PFSK-1 (cell line): ENCODE data around the gene ABCA7.

Experiments
- FOXP2 ChIP-seq: optimal IDR thresholded peaks from 2 replicates; pipeline ENCODE3; 2011; ENCODE audit warnings: borderline replicate concordance, control low read depth, inconsistent platforms; ENCODE audit not compliant: insufficient read depth; ENCODE audit errors: extremely low read length, extremely low read depth
- POLR2AphosphoS5 ChIP-seq: IDR thresholded peaks from 2 replicates; pipeline ENCODE4 v1.6.1; 2012; ENCODE audit warnings: low read depth, mild to moderate bottlenecking, control low read depth, low read length, moderate library complexity
- SIN3A ChIP-seq: IDR thresholded peaks from 2 replicates; pipeline ENCODE4 v1.6.1; 2012; ENCODE audit warnings: mild to moderate bottlenecking, low read length, moderate library complexity, borderline replicate concordance; ENCODE audit not compliant: insufficient read depth
- TAF1 ChIP-seq: IDR thresholded peaks from 2 replicates; pipeline ENCODE4 v1.6.1; 2012; ENCODE audit warnings: low read length, control low read depth, borderline replicate concordance; ENCODE audit not compliant: insufficient read depth
- TF ChIP-seq, protein P1 (sequence below), 2 experiments: IDR thresholded peaks; 2 replicates each; pipeline versions ENCODE4 v1.6.1 to v1.8.0; 2011 to 2012; ENCODE audit warnings: low read depth in 2 of 2, low read length in 2 of 2, control low read depth in 1 of 2, inconsistent platforms in 1 of 2, mild to moderate bottlenecking in 1 of 2, moderate library complexity in 1 of 2; ENCODE audit not compliant: insufficient read depth in 1 of 2

The ABCA7 gene

DNA sequence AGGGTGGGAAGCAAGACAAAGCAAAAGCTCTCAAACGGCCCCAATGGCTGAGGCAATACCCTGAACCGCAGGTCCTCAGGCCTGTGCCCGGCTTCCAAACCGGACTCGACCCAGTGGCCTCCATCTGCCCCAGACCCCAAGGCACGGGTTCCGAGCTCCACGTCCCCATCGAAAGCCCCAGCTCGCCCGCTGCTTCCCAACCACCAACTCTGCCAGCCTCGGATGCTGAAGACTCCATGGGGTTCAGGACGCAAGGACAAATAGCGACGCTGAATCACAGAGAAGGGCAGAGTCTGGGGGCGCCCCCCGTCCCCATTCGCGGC is 54.7 kb downstream of the ABCA7 start:
- TF ChIP-seq POLR2AphosphoS5 (no peak), FOXP2 (no peak)
- TF ChIP-seq, protein P1, sequence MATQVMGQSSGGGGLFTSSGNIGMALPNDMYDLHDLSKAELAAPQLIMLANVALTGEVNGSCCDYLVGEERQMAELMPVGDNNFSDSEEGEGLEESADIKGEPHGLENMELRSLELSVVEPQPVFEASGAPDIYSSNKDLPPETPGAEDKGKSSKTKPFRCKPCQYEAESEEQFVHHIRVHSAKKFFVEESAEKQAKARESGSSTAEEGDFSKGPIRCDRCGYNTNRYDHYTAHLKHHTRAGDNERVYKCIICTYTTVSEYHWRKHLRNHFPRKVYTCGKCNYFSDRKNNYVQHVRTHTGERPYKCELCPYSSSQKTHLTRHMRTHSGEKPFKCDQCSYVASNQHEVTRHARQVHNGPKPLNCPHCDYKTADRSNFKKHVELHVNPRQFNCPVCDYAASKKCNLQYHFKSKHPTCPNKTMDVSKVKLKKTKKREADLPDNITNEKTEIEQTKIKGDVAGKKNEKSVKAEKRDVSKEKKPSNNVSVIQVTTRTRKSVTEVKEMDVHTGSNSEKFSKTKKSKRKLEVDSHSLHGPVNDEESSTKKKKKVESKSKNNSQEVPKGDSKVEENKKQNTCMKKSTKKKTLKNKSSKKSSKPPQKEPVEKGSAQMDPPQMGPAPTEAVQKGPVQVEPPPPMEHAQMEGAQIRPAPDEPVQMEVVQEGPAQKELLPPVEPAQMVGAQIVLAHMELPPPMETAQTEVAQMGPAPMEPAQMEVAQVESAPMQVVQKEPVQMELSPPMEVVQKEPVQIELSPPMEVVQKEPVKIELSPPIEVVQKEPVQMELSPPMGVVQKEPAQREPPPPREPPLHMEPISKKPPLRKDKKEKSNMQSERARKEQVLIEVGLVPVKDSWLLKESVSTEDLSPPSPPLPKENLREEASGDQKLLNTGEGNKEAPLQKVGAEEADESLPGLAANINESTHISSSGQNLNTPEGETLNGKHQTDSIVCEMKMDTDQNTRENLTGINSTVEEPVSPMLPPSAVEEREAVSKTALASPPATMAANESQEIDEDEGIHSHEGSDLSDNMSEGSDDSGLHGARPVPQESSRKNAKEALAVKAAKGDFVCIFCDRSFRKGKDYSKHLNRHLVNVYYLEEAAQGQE (IDR thresholded peaks at IDR 0.05; ENCODE audit: insufficient read depth in 1 of 2, low read depth in 2 of 2, low read length in 2 of 2) = no peak

DNA sequence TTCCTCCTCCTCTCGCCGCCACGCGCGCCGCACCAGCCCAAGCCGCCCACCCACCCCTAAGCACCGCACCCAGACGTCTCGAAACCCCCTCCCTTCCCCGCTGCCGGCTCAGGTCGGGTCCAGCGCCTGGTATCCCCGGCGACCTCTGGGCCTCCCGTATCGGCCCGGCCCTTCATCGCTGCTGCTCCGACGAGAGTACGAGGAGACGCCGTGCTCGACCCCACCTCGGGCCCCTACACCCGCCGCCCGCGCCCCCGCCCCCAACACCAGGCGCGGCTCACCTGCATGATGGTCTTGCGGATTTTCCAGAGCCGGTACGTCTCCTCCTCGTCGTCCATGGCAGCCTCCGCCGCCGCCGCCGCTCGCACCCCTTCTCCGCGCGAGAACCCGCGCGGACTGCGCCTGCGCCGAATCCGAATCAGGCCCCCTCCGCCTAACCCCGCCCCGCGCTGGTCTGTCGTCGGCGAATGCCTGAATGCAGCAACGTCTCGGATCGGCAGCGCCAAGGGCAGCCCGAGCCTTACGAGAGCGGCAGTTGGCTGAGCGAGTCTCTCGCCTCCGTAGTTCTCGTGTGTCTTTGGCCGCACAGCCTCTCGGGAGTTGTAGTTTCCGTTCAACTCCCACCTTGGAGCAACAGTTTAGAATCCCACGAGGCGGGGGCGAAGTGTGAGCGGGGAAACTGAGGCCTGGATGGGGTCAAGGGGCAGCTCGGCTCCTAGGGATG is 55.2 kb downstream of the ABCA7 start, which contains the start of gene POLR2E:
Gene POLR2E (minus strand): TSS at position 398 of the 724 bp plus-strand sequence. CDS start 60 bp downstream, at position 338.
- TF ChIP-seq FOXP2 (peak; percentile 89), POLR2AphosphoS5 (peak; percentile 84), SIN3A (no peak), TAF1 (peak; percentile 27; the same call in 1 of the 2 replicates)

DNA sequence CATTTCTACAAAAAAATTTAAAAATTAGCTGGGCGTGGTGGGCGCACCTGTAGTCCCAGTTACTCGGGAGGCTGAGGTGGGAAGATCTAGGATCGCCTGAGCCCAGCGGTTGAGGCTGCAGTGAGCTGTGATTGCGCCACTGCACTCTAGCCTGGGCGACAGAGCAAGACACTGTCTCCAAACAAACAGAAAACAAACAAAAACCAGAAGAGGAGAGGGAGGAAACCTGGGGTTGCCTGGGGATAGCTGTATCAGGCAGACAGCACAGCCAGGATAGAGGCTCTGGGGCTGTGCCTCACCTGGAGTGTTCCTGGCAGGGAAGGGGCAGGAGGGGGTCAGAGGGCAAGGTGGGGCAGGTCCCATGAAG is 57.9 kb downstream of the ABCA7 start:
- TF ChIP-seq TAF1 = no peak
- TF ChIP-seq FOXP2 = no peak
- TF ChIP-seq SIN3A = no peak
- TF ChIP-seq, protein P1 (IDR thresholded peaks at IDR 0.05; ENCODE audit: insufficient read depth in 1 of 2, low read depth in 2 of 2, low read length in 2 of 2) = no peak
- no peak for TF ChIP-seq POLR2AphosphoS5

DNA sequence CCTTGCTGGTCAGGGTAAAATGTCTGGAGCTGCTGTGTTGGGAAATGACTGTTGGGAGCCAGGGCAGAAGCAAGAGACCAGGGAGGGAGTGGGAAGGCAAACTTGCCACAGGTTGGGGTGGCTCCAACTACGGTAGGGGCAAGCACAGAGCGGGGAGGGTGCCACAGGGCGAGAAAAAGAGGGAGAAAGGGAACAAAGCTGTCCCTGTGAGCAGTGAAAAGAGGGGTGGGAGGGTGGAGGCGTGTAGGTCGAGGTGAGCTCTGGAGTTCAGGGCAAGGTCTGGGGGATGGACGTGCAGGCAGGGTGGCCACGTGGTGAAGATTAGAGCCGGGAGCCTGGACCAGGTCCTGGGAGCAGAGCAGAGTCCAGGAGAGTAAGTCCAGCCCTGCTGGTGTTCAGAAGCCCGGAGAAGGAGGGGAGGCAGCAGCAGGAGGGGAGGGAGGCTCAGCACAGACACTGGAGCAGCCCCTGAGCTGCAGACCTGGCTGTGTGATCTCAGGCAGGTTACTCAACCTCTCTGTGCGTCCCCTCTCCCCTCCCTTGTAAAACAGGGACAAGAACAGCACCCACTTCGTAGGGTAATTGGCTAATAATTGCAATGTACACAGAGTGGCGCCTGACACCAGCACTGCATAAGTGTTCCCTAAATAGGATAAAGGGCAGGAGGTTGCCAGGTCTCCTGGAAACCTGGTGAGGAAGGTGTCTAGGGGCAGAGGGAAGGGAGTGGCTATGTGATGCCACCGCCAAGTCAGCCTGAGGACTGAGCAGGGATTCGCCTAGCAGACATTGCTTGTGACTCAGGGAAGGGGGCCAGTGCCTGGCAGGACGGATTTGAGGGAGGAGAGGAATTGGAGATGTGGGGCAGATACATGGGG is 58.5 kb downstream of the ABCA7 start:
- no peak for TF ChIP-seq FOXP2
- TF ChIP-seq TAF1 = no peak
- no peak for TF ChIP-seq POLR2AphosphoS5
- TF ChIP-seq, protein P1 (IDR thresholded peaks at IDR 0.05; ENCODE audit: insufficient read depth in 1 of 2, low read depth in 2 of 2, low read length in 2 of 2) = no peak
- no peak for TF ChIP-seq SIN3A

DNA sequence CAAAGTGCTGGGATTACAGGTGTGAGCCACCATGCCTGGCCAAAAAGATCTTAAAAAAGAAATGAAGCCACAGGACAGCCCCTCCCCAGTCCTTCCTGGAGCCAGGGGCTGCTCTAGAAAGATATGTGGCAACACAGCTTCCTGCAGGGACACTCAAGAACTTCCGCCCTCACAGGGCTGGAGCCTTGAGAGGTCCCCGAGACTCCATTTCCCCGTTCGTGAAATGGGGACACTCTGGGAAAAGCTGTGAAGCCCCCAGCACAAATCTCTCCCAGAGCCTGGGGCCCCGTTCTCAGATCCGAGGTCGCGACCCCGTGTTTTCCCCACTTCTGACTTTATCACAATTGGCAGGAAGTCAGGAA is 61.4 kb downstream of the ABCA7 start:
- no peak for TF ChIP-seq FOXP2
- TF ChIP-seq, protein P1 (IDR thresholded peaks at IDR 0.05; ENCODE audit: insufficient read depth in 1 of 2, low read depth in 2 of 2, low read length in 2 of 2) = no peak; a peak in 1 of 4 replicates
- TF ChIP-seq TAF1 = no peak
- TF ChIP-seq SIN3A = no peak
- TF ChIP-seq POLR2AphosphoS5 = no peak
